Mesendoderm (in vitro differentiated cells): ENCODE results near the gene UPF3B. TPM values are rescaled to one million over a fixed set of nuclear protein-coding genes. Genes with fewer than 3 reads are reported as not detected.

ENCODE experiments used
- DNase-seq: peaks from one replicate; pipeline ENCODE4 v3.0.0; 2013
- H2AK5ac ChIP-seq: 2 replicates; pipeline ENCODE4 v1.6.1; 2013; ENCODE audit warnings: low read length, inconsistent platforms
- H2BK120ac ChIP-seq: 2 replicates; pipeline ENCODE4 v1.6.1; 2013; ENCODE audit warnings: low read depth, mild to moderate bottlenecking, low read length, moderate library complexity, mixed read lengths
- H2BK15ac ChIP-seq: replicated peaks from 2 replicates; pipeline ENCODE4 v1.6.1; 2013; ENCODE audit warnings: low read depth, mild to moderate bottlenecking, moderate library complexity
- H2BK5ac ChIP-seq: 2 replicates; pipeline ENCODE4 v1.6.1; 2013; ENCODE audit warnings: low read length, inconsistent platforms
- H3K18ac ChIP-seq: 2 replicates; pipeline ENCODE4 v1.6.1; 2013; ENCODE audit warnings: mild to moderate bottlenecking, low read length, mixed read lengths
- H3K23ac ChIP-seq: one replicate; pipeline ENCODE4 v1.6.1; 2013; ENCODE audit warnings: low read length
- H3K27ac ChIP-seq: 2 replicates; pipeline ENCODE4 v1.5.1; 2013; ENCODE audit warnings: low read depth, mild to moderate bottlenecking, inconsistent platforms, low read length, moderate library complexity
- H3K27me3 ChIP-seq: 2 replicates; pipeline ENCODE4 v1.6.1; 2013; ENCODE audit warnings: low read length, control low read depth, mild to moderate bottlenecking, inconsistent platforms; ENCODE audit not compliant: insufficient read depth, poor library complexity
- H3K36me3 ChIP-seq: 2 replicates; pipeline ENCODE4 v1.6.1; 2013; ENCODE audit warnings: low read length, inconsistent platforms; ENCODE audit not compliant: control insufficient read depth, insufficient read depth
- H3K4ac ChIP-seq: one replicate; pipeline ENCODE4 v1.6.1; 2013; ENCODE audit warnings: low read depth, mild to moderate bottlenecking, low read length, moderate library complexity
- H3K4me1 ChIP-seq: 2 replicates; pipeline ENCODE4 v1.6.1; 2013; ENCODE audit warnings: low read depth, low read length, inconsistent platforms; ENCODE audit not compliant: control insufficient read depth
- H3K4me2 ChIP-seq: 2 replicates; pipeline ENCODE4 v1.6.1; 2013; ENCODE audit warnings: low read length
- H3K4me3 ChIP-seq: 2 replicates; pipeline ENCODE4 v1.5.1; 2013; ENCODE audit warnings: mild to moderate bottlenecking, low read length
- H3K56ac ChIP-seq: one replicate; pipeline ENCODE4 v1.6.1; 2013; ENCODE audit warnings: low read length
- H3K79me1 ChIP-seq: 2 replicates; pipeline ENCODE4 v1.6.1; 2013; ENCODE audit warnings: low read length, inconsistent platforms
- H3K79me2 ChIP-seq: 2 replicates; pipeline ENCODE4 v1.6.1; 2013; ENCODE audit warnings: mild to moderate bottlenecking, low read length; ENCODE audit not compliant: control insufficient read depth, insufficient read depth
- H3K9ac ChIP-seq: 2 replicates; pipeline ENCODE4 v1.6.1; 2013; ENCODE audit warnings: low read length, inconsistent platforms
- H4K5ac ChIP-seq: one replicate; pipeline ENCODE4 v1.6.1; 2013; ENCODE audit warnings: low read length
- H4K8ac ChIP-seq: one replicate; pipeline ENCODE4 v1.6.1; 2013; ENCODE audit warnings: low read depth, mild to moderate bottlenecking, control low read depth, low read length, moderate library complexity
- WGBS: extraction: QIAGEN DNeasy Blood & Tissue Kit; methylation state at CpG from one replicate; pipeline ENCODE4 v1.1.7; 2013; ENCODE audit warnings: low lambda C conversion rate, missing lambda C conversion rate; ENCODE audit not compliant: insufficient coverage; ENCODE audit errors: extremely low coverage; 5-methylcytosine and 5-hydroxymethylcytosine counted together
- small RNA-seq: library from polyadenylated mRNA; stranded (forward); fragments of <200 nt; extraction: miRNeasy Mini kit (QIAGEN cat#:217004); gene quantifications from one replicate; pipeline ENCODE3, GENCODE V24; 2013; ENCODE audit not compliant: insufficient read depth

UPF3B gene

GRCh38 chrX:119791437-119792231, 61.1 kb downstream of the UPF3B start, which contains the start of gene RPL39:
Gene RPL39 (minus strand): TSS chrX:119791630. CDS start chrX:119791576, 54 bp downstream.
- Histone ChIP-seq H4K8ac (peak within 1 kb of the TSS; percentile 65), H2AK5ac (no peak within 1 kb of the TSS), H2BK5ac (no peak within 1 kb of the TSS), H3K56ac (peak within 1 kb of the TSS; percentile 71), H3K4ac (peak within 1 kb of the TSS; percentile 94), H3K9ac (peak within 1 kb of the TSS; percentile 87), H3K36me3 (peaks cover 2% of the 10 kb centered on the region), H3K4me2 (peak within 1 kb of the TSS; percentile 50), H3K27me3 (no peaks in the 10 kb centered on the region), H3K27ac (peak within 1 kb of the TSS; percentile 97), H3K79me2 (peaks cover 42% of the 10 kb centered on the region), H2BK15ac (no peak within 1 kb of the TSS), H3K79me1 (no peaks in the 10 kb centered on the region), H3K4me3 (peak within 1 kb of the TSS; percentile 84), H2BK120ac (no peak within 1 kb of the TSS), H3K4me1 (no peaks in the 10 kb centered on the region), H3K18ac (peak within 1 kb of the TSS; percentile 99), H4K5ac (no peak within 1 kb of the TSS), H3K23ac (peak within 1 kb of the TSS; percentile 72)
- no CpG with 5 or more reads among the region's 58 CpGs for WGBS
- DNase-seq = peak; percentile 94

GRCh38 chrX:119790977-119791436, 61.8 kb downstream of the UPF3B start:
- Histone ChIP-seq H3K27ac (peak overlapping the region; percentile 76), H4K8ac (no peak overlapping the region), H2BK15ac (no peak overlapping the region), H3K4me3 (peak overlapping the region; percentile 84), H3K56ac (peak overlapping the region; percentile 71), H3K18ac (peak overlapping the region; percentile 99), H3K79me1 (no peaks in the 10 kb centered on the region), H3K36me3 (peaks cover 2% of the 10 kb centered on the region), H2BK120ac (no peak overlapping the region), H3K27me3 (no peaks in the 10 kb centered on the region), H3K23ac (peak overlapping the region; percentile 72), H3K9ac (peak overlapping the region; percentile 87), H3K4me2 (no peak overlapping the region), H4K5ac (no peak overlapping the region), H3K4me1 (no peaks in the 10 kb centered on the region), H3K4ac (peak overlapping the region; percentile 94), H2BK5ac (no peak overlapping the region), H3K79me2 (peaks cover 42% of the 10 kb centered on the region), H2AK5ac (no peak overlapping the region)
- DNase-seq = peak; percentile 37
- WGBS = no CpG with 5 or more reads among the region's 31 CpGs

- H2BK5ac ChIP-seq = no peak overlapping the region
- no peaks in the 10 kb centered on the region for H3K79me1 ChIP-seq
- no peak overlapping the region for H4K5ac ChIP-seq
- H3K23ac ChIP-seq = no peak overlapping the region
- H3K27ac ChIP-seq = no peak overlapping the region
- no peak overlapping the region for H3K4ac ChIP-seq
- H2AK5ac ChIP-seq = no peak overlapping the region
- H3K9ac ChIP-seq = no peak overlapping the region
- no peaks in the 10 kb centered on the region for H3K27me3 ChIP-seq
- no peaks in the 10 kb centered on the region for H3K4me1 ChIP-seq
- no peak overlapping the region for H2BK15ac ChIP-seq
- H3K36me3 ChIP-seq = peaks cover 6% of the 10 kb centered on the region
- DNase-seq = peak; percentile 32
- no CpG with 5 or more reads among the region's 14 CpGs for WGBS
- H2BK120ac ChIP-seq = no peak overlapping the region
- no peak overlapping the region for H3K18ac ChIP-seq
- peaks cover 29% of the 10 kb centered on the region for H3K79me2 ChIP-seq
- H4K8ac ChIP-seq = no peak overlapping the region
- H3K4me3 ChIP-seq = no peak overlapping the region
- no peak overlapping the region for H3K56ac ChIP-seq
- no peak overlapping the region for H3K4me2 ChIP-seq
Measured at GRCh38 chrX:119784747-119785446, 67.9 kb downstream of the UPF3B start.

Small RNAs within 50 kb of the gene (small RNA-seq; reads per million reads assigned to genes)
- not detected for gene SNORA69
